BLaER1 (cell line): ENCODE data around the gene ANO10.

Experiments
- H3K27ac ChIP-seq: shearing (Covaris generic); formaldehyde crosslinking; 2 replicates; pipeline ENCODE4 v1.8.1; 2022
- H3K27me3 ChIP-seq: shearing (Covaris generic); formaldehyde crosslinking; 2 replicates; pipeline ENCODE4 v1.8.1; 2022
- H3K36me3 ChIP-seq: shearing (Covaris generic); formaldehyde crosslinking; 2 replicates; pipeline ENCODE4 v1.8.1; 2022
- H3K4me1 ChIP-seq: shearing (Covaris generic); formaldehyde crosslinking; 2 replicates; pipeline ENCODE4 v1.8.1; 2022
- H3K4me2 ChIP-seq: shearing (Covaris generic); formaldehyde crosslinking; 2 replicates; pipeline ENCODE4 v1.8.1; 2022
- H3K4me3 ChIP-seq: shearing (Covaris generic); formaldehyde crosslinking; 2 replicates; pipeline ENCODE4 v1.8.1; 2022
- H3K9ac ChIP-seq: shearing (Covaris generic); formaldehyde crosslinking; 2 replicates; pipeline ENCODE4 v1.8.1; 2022
- H3K9me3 ChIP-seq: shearing (Covaris generic); formaldehyde crosslinking; 2 replicates; pipeline ENCODE4 v1.8.1; 2022
- H4K20me1 ChIP-seq: shearing (Covaris generic); formaldehyde crosslinking; 2 replicates; pipeline ENCODE4 v1.8.1; 2022
- Cebpa-rat ChIP-seq: shearing (Covaris generic); IDR thresholded peaks from 2 replicates; pipeline ENCODE4 v1.8.1; 2022

The ANO10 gene

DNA sequence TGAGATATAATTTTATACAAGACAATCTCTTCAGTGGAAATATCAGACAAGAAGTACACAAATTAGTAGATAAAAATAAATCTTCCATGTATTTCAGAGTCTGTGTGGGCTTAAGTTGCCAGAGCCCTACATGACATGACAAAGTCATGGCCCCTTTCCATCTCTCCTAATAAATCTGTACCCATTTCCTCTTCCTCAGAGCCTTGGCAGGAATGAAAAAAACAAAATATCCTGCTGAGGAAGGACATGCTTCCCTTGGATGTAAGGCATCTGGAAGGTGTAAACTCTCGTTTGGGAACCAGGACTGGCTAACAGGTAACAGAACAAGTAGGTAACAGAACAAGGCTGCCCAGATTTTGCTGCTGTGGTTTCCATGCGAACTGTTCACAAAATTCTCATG is 187.4 kb downstream of the ANO10 start:
- H4K20me1 ChIP-seq: no peaks in the 10 kb centered on the region
- no peak overlapping the region for H3K4me3 ChIP-seq
- no peaks in the 10 kb centered on the region for H3K4me1 ChIP-seq
- no peak overlapping the region for H3K27ac ChIP-seq
- no peak for TF ChIP-seq Cebpa-rat
- no peak overlapping the region for H3K4me2 ChIP-seq
- H3K9me3 ChIP-seq: no peaks in the 10 kb centered on the region
- no peak overlapping the region for H3K9ac ChIP-seq
- H3K27me3 ChIP-seq: no peaks in the 10 kb centered on the region
- peaks cover 8% of the 10 kb centered on the region; the same call in 1 of the 2 replicates for H3K36me3 ChIP-seq

DNA sequence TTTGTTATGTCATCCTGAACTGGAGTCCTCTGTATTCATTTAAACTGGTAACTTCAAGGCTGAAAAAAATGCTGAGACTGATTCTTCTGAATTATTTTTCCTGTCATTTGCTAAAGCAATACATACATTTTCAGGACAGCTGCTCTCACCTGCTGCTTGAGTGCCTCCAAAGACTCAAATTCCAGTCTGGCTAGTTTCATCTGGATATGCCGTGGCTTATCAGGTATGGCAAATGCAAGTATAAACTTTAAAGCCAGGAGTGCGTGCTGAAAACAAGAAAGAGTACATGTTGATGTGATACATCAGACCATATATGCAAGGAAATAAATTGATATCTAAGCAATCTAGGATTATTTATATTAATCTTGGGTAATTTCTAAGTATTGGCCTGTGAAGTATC is 189.3 kb downstream of the ANO10 start:
- TF ChIP-seq Cebpa-rat: no peak
- Histone ChIP-seq H3K27ac (no peak overlapping the region), H3K4me3 (no peak overlapping the region)

DNA sequence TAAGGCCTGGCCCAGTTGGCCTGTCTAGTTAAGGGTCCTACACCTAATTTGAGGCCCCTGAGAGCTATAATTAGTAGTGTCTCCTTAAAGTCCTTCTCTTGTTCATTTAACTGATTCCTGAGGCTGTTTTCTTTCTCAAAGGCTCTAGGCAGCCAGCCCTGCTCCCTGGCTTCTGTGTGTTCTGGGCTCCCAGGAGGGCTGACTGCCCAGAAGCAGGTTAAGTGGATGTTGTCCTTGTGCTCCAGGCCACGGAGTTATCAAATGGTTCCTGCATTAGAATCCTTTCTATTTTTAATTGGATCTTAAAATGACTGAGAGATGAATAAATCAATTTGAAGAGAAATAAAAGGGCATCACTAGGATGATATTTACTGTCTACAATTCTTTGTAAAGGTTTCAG is 195.4 kb downstream of the ANO10 start:
- Histone ChIP-seq H3K4me3 (no peak overlapping the region), H3K9ac (no peak overlapping the region), H3K27ac (no peak overlapping the region), H3K27me3 (no peaks in the 10 kb centered on the region), H3K9me3 (peaks cover 10% of the 10 kb centered on the region; the same call in 1 of the 2 replicates), H3K36me3 (peaks cover 4% of the 10 kb centered on the region; the same call in 1 of the 2 replicates), H3K4me1 (no peaks in the 10 kb centered on the region), H3K4me2 (no peak overlapping the region), H4K20me1 (no peaks in the 10 kb centered on the region)
- no peak for TF ChIP-seq Cebpa-rat

More for the DNA sequence above, 189.3 kb downstream of the ANO10 start:
- Histone ChIP-seq H4K20me1 (no peaks in the 10 kb centered on the region), H3K9me3 (no peaks in the 10 kb centered on the region), H3K4me1 (no peaks in the 10 kb centered on the region), H3K4me2 (no peak overlapping the region), H3K27me3 (no peaks in the 10 kb centered on the region), H3K36me3 (peaks cover 8% of the 10 kb centered on the region; the same call in 1 of the 2 replicates), H3K9ac (no peak overlapping the region)

DNA sequence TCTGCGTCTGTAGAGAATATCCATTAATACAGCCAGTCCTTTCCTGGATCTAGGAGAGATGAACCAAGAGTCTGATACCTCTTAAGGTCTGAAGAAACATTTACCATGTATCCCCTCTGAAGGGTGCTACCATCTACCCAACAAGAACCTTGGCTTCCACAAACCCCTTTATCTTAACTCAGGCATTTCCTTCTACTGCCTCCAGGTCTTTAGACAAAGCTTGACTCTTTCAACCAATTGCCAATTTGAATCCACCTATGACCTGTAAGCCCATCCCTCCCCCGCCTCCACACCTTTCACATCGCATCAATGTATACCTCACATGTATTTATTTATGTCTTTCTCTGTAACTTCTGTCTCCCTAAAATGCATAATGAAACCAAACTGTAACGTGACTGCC is 196.0 kb downstream of the ANO10 start:
- H3K9me3 ChIP-seq: peaks cover 10% of the 10 kb centered on the region; the same call in 1 of the 2 replicates

DNA sequence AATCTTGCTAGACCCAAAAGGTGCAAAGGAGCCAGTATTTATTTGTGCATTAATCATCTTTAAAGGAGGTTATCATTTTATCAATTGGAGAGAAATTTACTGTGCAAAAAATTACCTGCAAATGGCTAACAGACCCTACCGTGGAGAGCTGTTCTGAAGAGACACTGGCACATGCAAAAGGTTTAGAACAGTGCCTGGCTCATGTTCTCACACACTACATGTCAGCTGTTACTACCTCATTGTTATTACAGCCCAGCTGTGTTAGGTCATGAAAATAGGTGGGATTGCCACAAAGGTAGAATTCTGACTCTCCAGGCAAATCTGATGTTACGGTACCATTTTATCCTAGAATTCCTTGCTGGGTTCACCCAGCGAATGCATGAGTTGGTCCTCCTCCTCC is 198.2 kb downstream of the ANO10 start:
- no peak overlapping the region for H3K9ac ChIP-seq
- no peaks in the 10 kb centered on the region for H3K36me3 ChIP-seq
- H3K4me3 ChIP-seq: no peak overlapping the region
- no peaks in the 10 kb centered on the region for H3K27me3 ChIP-seq
- no peak overlapping the region for H3K27ac ChIP-seq
- no peak overlapping the region for H3K4me2 ChIP-seq
- no peaks in the 10 kb centered on the region for H3K4me1 ChIP-seq
- no peak for TF ChIP-seq Cebpa-rat
- peaks cover 10% of the 10 kb centered on the region; the same call in 1 of the 2 replicates for H3K9me3 ChIP-seq
- H4K20me1 ChIP-seq: no peaks in the 10 kb centered on the region

More for the DNA sequence above, 196.0 kb downstream of the ANO10 start:
- no peaks in the 10 kb centered on the region for H4K20me1 ChIP-seq
- no peaks in the 10 kb centered on the region for H3K27me3 ChIP-seq
- no peak for TF ChIP-seq Cebpa-rat
- no peak overlapping the region for H3K27ac ChIP-seq
- no peak overlapping the region for H3K4me2 ChIP-seq
- H3K4me3 ChIP-seq: no peak overlapping the region
- H3K4me1 ChIP-seq: no peaks in the 10 kb centered on the region
- no peak overlapping the region for H3K9ac ChIP-seq
- H3K36me3 ChIP-seq: no peaks in the 10 kb centered on the region

DNA sequence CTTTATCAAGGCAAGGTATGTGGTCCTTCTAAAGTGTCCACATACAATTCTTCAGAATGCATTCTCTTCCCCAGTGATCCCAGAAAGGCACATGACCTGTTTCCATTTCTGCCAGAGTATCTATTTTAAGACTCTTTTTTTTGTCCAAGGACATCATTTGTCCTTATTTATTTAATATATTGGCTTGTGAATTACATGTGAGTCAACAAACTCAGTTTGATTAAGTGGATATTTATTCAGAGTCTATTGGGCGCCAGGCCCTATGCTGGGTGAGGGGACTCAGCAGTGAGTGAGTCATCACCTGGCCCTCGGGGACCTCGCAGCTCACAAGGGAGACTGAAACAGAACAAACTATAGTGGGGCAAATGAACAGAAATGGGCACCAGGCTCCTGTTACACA is 198.7 kb downstream of the ANO10 start:
- Histone ChIP-seq H3K36me3 (no peaks in the 10 kb centered on the region), H4K20me1 (no peaks in the 10 kb centered on the region), H3K4me2 (no peak overlapping the region), H3K27ac (no peak overlapping the region), H3K27me3 (no peaks in the 10 kb centered on the region), H3K9me3 (peaks cover 10% of the 10 kb centered on the region; the same call in 1 of the 2 replicates), H3K4me1 (no peaks in the 10 kb centered on the region), H3K4me3 (no peak overlapping the region), H3K9ac (no peak overlapping the region)
- no peak for TF ChIP-seq Cebpa-rat

DNA sequence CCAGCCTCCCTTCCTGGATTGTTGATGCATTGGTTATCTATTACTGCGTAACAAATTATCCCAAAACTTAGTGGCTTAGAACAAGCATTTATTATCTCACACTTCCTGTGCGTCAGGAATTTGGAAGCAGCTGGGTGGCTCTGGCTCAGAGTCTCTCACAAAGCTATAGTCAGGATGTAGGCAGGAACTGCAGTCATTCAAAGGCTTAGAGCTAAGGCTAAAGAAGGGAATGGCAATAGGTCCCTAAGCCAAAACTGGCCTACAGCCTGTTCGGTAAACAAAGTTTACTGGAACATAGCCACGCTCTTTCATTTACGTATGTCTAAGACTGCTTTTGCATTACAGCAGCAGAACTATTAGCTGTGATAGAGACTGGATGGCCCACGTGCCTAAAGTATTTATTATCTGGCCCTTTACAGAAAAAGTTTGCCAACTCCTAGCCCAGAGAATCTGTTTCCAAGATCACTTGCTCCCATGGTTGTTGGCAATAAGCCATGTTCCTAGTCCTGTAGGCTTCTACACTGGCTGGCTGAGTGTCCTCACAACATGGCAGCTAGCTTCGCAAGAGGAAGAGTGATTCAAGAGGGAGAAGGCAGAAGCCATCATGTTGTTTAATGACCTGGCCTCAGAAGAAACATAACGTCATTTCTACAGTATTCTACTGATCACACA is 203.1 kb downstream of the ANO10 start:
- Histone ChIP-seq H3K4me1 (no peaks in the 10 kb centered on the region), H3K4me3 (no peak overlapping the region), H3K27ac (no peak overlapping the region), H3K36me3 (no peaks in the 10 kb centered on the region), H3K9me3 (no peaks in the 10 kb centered on the region), H3K4me2 (no peak overlapping the region), H3K27me3 (no peaks in the 10 kb centered on the region), H4K20me1 (no peaks in the 10 kb centered on the region), H3K9ac (no peak overlapping the region)
- no peak for TF ChIP-seq Cebpa-rat

DNA sequence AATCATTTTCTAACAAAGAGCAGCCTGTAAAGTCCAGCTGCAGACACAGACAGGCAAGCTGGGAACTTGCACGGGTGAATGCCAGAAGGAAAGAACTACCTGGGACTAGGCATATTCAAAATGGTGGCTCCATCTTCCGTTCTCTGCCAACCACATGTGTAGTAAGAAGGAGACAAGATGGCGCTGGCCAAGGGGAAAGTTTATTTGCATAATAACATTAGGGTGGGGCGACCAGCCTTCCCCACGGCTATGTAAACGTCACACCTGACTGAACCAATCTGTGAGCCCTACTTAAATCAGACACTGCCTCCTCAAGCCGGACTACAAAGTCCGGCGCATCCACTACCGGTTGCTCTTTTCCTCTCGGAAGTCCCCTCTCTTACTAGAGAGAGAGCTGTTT is 204.7 kb downstream of the ANO10 start:
- no peak for TF ChIP-seq Cebpa-rat
- H3K4me3 ChIP-seq: no peak overlapping the region
- H4K20me1 ChIP-seq: no peaks in the 10 kb centered on the region
- no peaks in the 10 kb centered on the region for H3K27me3 ChIP-seq
- H3K27ac ChIP-seq: no peak overlapping the region
- no peaks in the 10 kb centered on the region for H3K4me1 ChIP-seq
- H3K4me2 ChIP-seq: no peak overlapping the region
- H3K36me3 ChIP-seq: no peaks in the 10 kb centered on the region
- H3K9me3 ChIP-seq: no peaks in the 10 kb centered on the region
- no peak overlapping the region for H3K9ac ChIP-seq

DNA sequence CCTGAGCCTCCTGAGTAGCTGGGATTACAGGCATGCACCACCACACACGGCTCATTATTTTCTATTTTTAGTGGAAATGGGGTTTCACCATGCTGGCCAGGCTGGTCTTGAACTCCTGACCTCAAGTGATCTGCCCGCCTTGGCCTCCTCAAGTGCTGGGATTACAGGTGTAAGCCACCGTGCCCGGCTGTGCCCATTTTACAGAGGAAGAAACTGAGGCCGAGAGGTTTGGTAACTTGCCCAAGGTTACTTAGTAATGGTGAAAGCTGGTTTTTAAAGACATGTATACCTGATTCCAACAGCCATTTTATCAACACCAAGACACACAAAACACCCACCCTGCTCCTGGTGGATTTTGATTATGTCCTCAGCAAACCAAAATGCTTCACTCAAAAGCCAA is 206.7 kb downstream of the ANO10 start:
- H3K36me3 ChIP-seq: no peaks in the 10 kb centered on the region
- H3K4me2 ChIP-seq: no peak overlapping the region
- H3K27ac ChIP-seq: no peak overlapping the region
- no peak overlapping the region for H3K4me3 ChIP-seq
- H3K9me3 ChIP-seq: no peaks in the 10 kb centered on the region
- H3K27me3 ChIP-seq: no peaks in the 10 kb centered on the region
- no peak for TF ChIP-seq Cebpa-rat
- no peaks in the 10 kb centered on the region for H4K20me1 ChIP-seq
- no peak overlapping the region for H3K9ac ChIP-seq
- H3K4me1 ChIP-seq: no peaks in the 10 kb centered on the region

DNA sequence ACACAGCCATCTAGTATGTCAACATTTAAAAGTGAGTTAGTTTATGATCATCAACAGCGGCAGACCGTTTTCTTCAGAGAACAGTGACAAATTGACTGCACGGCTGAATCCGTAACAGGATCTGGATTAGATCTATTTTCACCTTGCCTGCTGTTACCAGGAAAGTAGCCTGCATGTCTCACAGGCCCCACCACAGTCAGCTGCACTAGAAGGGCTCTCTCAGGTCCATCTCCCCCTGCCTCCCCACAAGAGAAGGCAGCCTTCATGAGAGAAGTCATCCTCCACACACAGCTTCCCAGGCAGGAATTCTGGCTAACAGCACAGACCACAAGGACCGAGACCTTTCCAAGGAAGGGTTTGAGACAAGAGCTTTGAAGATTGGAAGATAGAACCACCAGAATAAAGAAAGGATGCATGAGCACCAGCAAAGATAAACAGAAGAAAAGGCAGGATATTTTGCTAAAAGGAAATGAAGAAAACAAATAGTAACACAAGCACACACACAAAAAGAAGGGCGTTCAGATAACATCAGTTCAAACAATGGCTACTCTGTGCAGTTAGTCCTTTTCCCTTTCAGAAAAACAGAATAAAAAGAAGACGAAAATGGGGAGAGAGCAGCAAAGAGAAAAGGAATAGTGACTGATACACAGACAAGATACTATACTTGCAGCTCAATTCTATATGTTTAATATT is 208.0 kb downstream of the ANO10 start:
- no peaks in the 10 kb centered on the region for H3K4me1 ChIP-seq
- H3K36me3 ChIP-seq: no peaks in the 10 kb centered on the region
- no peaks in the 10 kb centered on the region for H3K27me3 ChIP-seq
- H3K4me3 ChIP-seq: no peak overlapping the region
- H3K27ac ChIP-seq: no peak overlapping the region
- TF ChIP-seq Cebpa-rat: no peak
- H3K9ac ChIP-seq: no peak overlapping the region
- no peaks in the 10 kb centered on the region for H4K20me1 ChIP-seq
- H3K4me2 ChIP-seq: no peak overlapping the region
- H3K9me3 ChIP-seq: no peaks in the 10 kb centered on the region
